Body of pancreas (tissue), 4 donors: Measurements from ENCODE around the gene SPG11. TPM values are rescaled to one million over a fixed set of nuclear protein-coding genes. Genes with fewer than 3 reads are reported as not detected.

ENCODE experiments used
- ATAC-seq: fragments of 150-250 bp; one replicate; pipeline ENCODE4 v1.9.1; 2016
- DNase-seq, 4 donors: peaks; one replicate each; pipeline ENCODE4 v3.0.0-alpha.2; 2019
- H3K27ac ChIP-seq, 4 donors: fragments of 200-600 bp; sonication (generic); 1 replicate in 3 of 4; 2 replicates in 1 of 4; pipeline versions ENCODE4 v1.5.1 to v1.6.1; 2016 to 2019; ENCODE audit warnings: mild to moderate bottlenecking in 1 of 4, mixed read lengths in 1 of 4, moderate library complexity in 1 of 4
- H3K27me3 ChIP-seq, 2 donors: fragments of 200-600 bp; sonication (generic); one replicate each; pipeline ENCODE4 v1.6.0; 2016; ENCODE audit warnings: mild to moderate bottlenecking in 1 of 2
- H3K36me3 ChIP-seq, 2 donors: fragments of 200-600 bp; sonication (generic); replicated peaks in 1 of 2; 2 replicates each; pipeline ENCODE4 v1.5.1; 2016; ENCODE audit warnings: low read depth in 2 of 2; ENCODE audit not compliant: insufficient read depth in 1 of 2
- H3K4me1 ChIP-seq: fragments of 200-600 bp; sonication (generic); one replicate; pipeline ENCODE4 v1.6.0; 2016
- H3K4me3 ChIP-seq, 2 donors: fragments of 200-600 bp; sonication (generic); 1 replicate in 1 of 2; 2 replicates in 1 of 2; pipeline ENCODE4 v1.5.1; 2016 to 2019
- H3K9me3 ChIP-seq, 3 donors: fragments of 200-600 bp; sonication (generic); 1 replicate in 2 of 3; 2 replicates in 1 of 3; pipeline ENCODE4 v1.5.1; 2016
- CTCF ChIP-seq, 7 experiments: fragments of 450-650 bp in 4 of 7; fragments of 200-600 bp in 3 of 7; sonication (generic) in 3 of 7; IDR thresholded peaks; one replicate each; pipeline ENCODE4 v1.5.1; 2016 to 2019; ENCODE audit warnings: antibody characterized with exemption in 7 of 7
- POLR2A ChIP-seq, 3 donors: fragments of 450-650 bp; IDR thresholded peaks; one replicate each; pipeline ENCODE4 v1.6.1; 2016; ENCODE audit warnings: antibody characterized with exemption in 3 of 3, mild to moderate bottlenecking in 2 of 3
- WGBS, 2 donors: methylation state at CpG; one replicate each; pipeline ENCODE4 v1.1.5; 2017; 5-methylcytosine and 5-hydroxymethylcytosine counted together
- intact Hi-C: fragments of 100-400 bp; cut with DNase I; formaldehyde crosslinking; loops from one replicate; pipeline ENCODE4 v1.15.1; 2023
- total RNA-seq, 2 donors: library from RNA; depleted of rRNA; stranded (reverse); fragments of >200 nt; gene quantifications; one replicate each; pipeline ENCODE4 v1.1.0, GENCODE V29; 2016

SPG11 gene
- total RNA-seq, 2 donors from 2014 or later: 40.5 to 115 TPM

GRCh38 chr15:44676676-44677075 is 13.2 kb upstream of the SPG11 start:
- no peak for ATAC-seq
- Histone ChIP-seq H3K27ac (no peak overlapping the region), H3K4me3 (no peak overlapping the region), H3K4me1 (no peaks in the 10 kb centered on the region), H3K36me3 (no peaks in the 10 kb centered on the region), H3K27me3 (no peaks in the 10 kb centered on the region), H3K9me3 (no peaks in the 10 kb centered on the region)
- DNase-seq: no peak
- WGBS, 2 donors: 55 to 57% methylated on average over 7 of the region's 7 CpGs
- TF ChIP-seq CTCF (IDR thresholded peaks at IDR 0.05): no peak
- intact Hi-C loops: no loop called here

GRCh38 chr15:44675911-44676310 is 12.4 kb upstream of the SPG11 start:
- 74 to 77% methylated on average over 5 of the region's 5 CpGs for WGBS, 2 donors
- Histone ChIP-seq H3K9me3 (no peaks in the 10 kb centered on the region), H3K36me3 (no peaks in the 10 kb centered on the region), H3K4me1 (no peaks in the 10 kb centered on the region), H3K27ac (no peak overlapping the region), H3K4me3 (no peak overlapping the region), H3K27me3 (no peaks in the 10 kb centered on the region)
- ATAC-seq (no peak), DNase-seq (no peak)
- intact Hi-C loops: no loop called here
- TF ChIP-seq POLR2A (IDR thresholded peaks at IDR 0.05): no peak
- no peak for TF ChIP-seq CTCF (IDR thresholded peaks at IDR 0.05)

- 97 to 100% methylated on average over 2 of the region's 2 CpGs for WGBS, 2 donors
- Histone ChIP-seq H3K27ac (no peak overlapping the region), H3K4me1 (no peaks in the 10 kb centered on the region), H3K4me3 (no peak overlapping the region), H3K36me3 (no peaks in the 10 kb centered on the region), H3K27me3 (no peaks in the 10 kb centered on the region), H3K9me3 (no peaks in the 10 kb centered on the region)
- ATAC-seq (no peak), DNase-seq (no peak)
- intact Hi-C loops: no loop called here
- TF ChIP-seq POLR2A (IDR thresholded peaks at IDR 0.05) (no peak), CTCF (IDR thresholded peaks at IDR 0.05) (no peak)
Measured at GRCh38 chr15:44673639-44674038, 10.2 kb upstream of the SPG11 start.

- H3K27me3 ChIP-seq: no peaks in the 10 kb centered on the region
- no peak for DNase-seq
- no peaks in the 10 kb centered on the region for H3K4me1 ChIP-seq
- no peak for ATAC-seq
- TF ChIP-seq CTCF (IDR thresholded peaks at IDR 0.05) (no peak), POLR2A (IDR thresholded peaks at IDR 0.05) (no peak)
- 75 to 77% methylated on average over 6 of the region's 6 CpGs for WGBS, 2 donors
- H3K27ac ChIP-seq: no peak overlapping the region
- H3K9me3 ChIP-seq: no peaks in the 10 kb centered on the region
- H3K4me3 ChIP-seq: no peak overlapping the region
- intact Hi-C loops: no loop called here
- no peaks in the 10 kb centered on the region for H3K36me3 ChIP-seq
Measured at GRCh38 chr15:44670087-44670950, 6.9 kb upstream of the SPG11 start.

- H3K27ac ChIP-seq: no peak overlapping the region
- WGBS, 2 donors: 28 to 30% methylated on average over 2 of the region's 2 CpGs
- H3K9me3 ChIP-seq: no peaks in the 10 kb centered on the region
- no peak for TF ChIP-seq POLR2A (IDR thresholded peaks at IDR 0.05)
- no peak for TF ChIP-seq CTCF (IDR thresholded peaks at IDR 0.05)
- H3K4me1 ChIP-seq: peaks cover 2% of the 10 kb centered on the region
- ATAC-seq (no peak), DNase-seq (no peak)
- intact Hi-C loops: loop anchor here (5.0 kb wide), 1 partner anchor 68 kb away; the partner anchor contains the start of gene TRIM69
- no peaks in the 10 kb centered on the region for H3K27me3 ChIP-seq
- H3K4me3 ChIP-seq: no peak overlapping the region
- H3K36me3 ChIP-seq: no peaks in the 10 kb centered on the region
Measured at GRCh38 chr15:44668921-44669320, 5.5 kb upstream of the SPG11 start.
